Measurements from ENCODE around the gene ALKBH5.
"Not testable (repeated sequence)": the region's sequence is repeated elsewhere in the genome, so short reads cannot be mapped to it uniquely, and the experiment has no call there.

ALKBH5 gene

GRCh38 chr17:18186627-18186982 lies 3.0 kb downstream of the ALKBH5 start:
- DNase-seq = no peak

GRCh38 chr17:18187226-18187625 lies 3.6 kb downstream of the ALKBH5 start:
- no peak for DNase-seq

GRCh38 chr17:18187821-18188761 lies 4.5 kb downstream of the ALKBH5 start:
- peak in 1 of 5 experiments; percentile 69 for DNase-seq

- DNase-seq = no peak
These were observed 7.1 kb downstream of the ALKBH5 start for GRCh38 chr17:18190628-18191235.

GRCh38 chr17:18191236-18191667 lies 7.6 kb downstream of the ALKBH5 start:
- no peak for DNase-seq

GRCh38 chr17:18191967-18192366 lies 8.3 kb downstream of the ALKBH5 start:
- no peak for DNase-seq

GRCh38 chr17:18194394-18194793 lies 10.8 kb downstream of the ALKBH5 start:
- no peak for DNase-seq

GRCh38 chr17:18194804-18195203 lies 11.2 kb downstream of the ALKBH5 start:
- no peak for DNase-seq

GRCh38 chr17:18195246-18195645 lies 11.6 kb downstream of the ALKBH5 start:
- DNase-seq = no peak

GRCh38 chr17:18197535-18198194 lies 14.0 kb downstream of the ALKBH5 start:
- DNase-seq = no peak

GRCh38 chr17:18198530-18198929 lies 14.9 kb downstream of the ALKBH5 start:
- no peak for DNase-seq

- DNase-seq = no peak
These were observed 17.5 kb downstream of the ALKBH5 start for GRCh38 chr17:18201108-18201507.

GRCh38 chr17:18203308-18203707 lies 19.7 kb downstream of the ALKBH5 start:
- no peak for DNase-seq

- DNase-seq = no peak
These were observed 22.2 kb downstream of the ALKBH5 start for GRCh38 chr17:18205861-18206260.

GRCh38 chr17:18206962-18207361 lies 23.3 kb downstream of the ALKBH5 start:
- DNase-seq = no peak

- DNase-seq = no peak
These were observed 24.5 kb downstream of the ALKBH5 start for GRCh38 chr17:18208092-18208491.

- DNase-seq = no peak
These were observed 30.1 kb downstream of the ALKBH5 start for GRCh38 chr17:18213666-18214270.

GRCh38 chr17:18216906-18217305 lies 33.3 kb downstream of the ALKBH5 start:
- DNase-seq = not testable (repeated sequence)

- peak; percentile 32 to 68 (median 60) for DNase-seq
These were observed 33.9 kb downstream of the ALKBH5 start for GRCh38 chr17:18217412-18218015.

GRCh38 chr17:18218756-18219415 lies 35.3 kb downstream of the ALKBH5 start:
- no peak for DNase-seq

- DNase-seq = no peak
These were observed 40.4 kb downstream of the ALKBH5 start for GRCh38 chr17:18224053-18224386.

Data from T-helper 2 cell (primary cell).